IMR-90 (cell line): ENCODE data around the gene BRF1. TPM values are rescaled to one million over a fixed set of nuclear protein-coding genes. Genes with fewer than 3 reads are reported as not detected.

Source experiments
- ATAC-seq: fragments of 200-7000 bp; cut with Tn5 transposase; 2 replicates; pipeline ENCODE4 v1.9.1; 2020; ENCODE audit warnings: low read depth, mild to moderate bottlenecking, moderate library complexity
- BruUV-seq: library from RNA; stranded (reverse); fragments of 400-500 nt; replicated peaks from 2 replicates; lab custom pipeline; 2021; lab: Mats Ljungman, UMichigan
- CTCF ChIA-PET: fragments of 300-600 bp; formaldehyde crosslinking; extraction: SDS; loops from one replicate; lab custom pipeline; 2021; ENCODE audit warnings: antibody characterized with exemption; lab: Yijun Ruan, JAX
- POLR2A ChIA-PET: fragments of 300-600 bp; sonication (Branson Sonifier 250); formaldehyde crosslinking; loops from one replicate; lab custom pipeline; 2022; ENCODE audit warnings: antibody characterized with exemption; ENCODE audit not compliant: unreplicated experiment; lab: Charles Lee
- DNase-seq: peaks from one replicate; pipeline ENCODE4 v3.0.0; 2013
- H2AFZ ChIP-seq: replicated peaks from 2 replicates; pipeline ENCODE3; 2013; ENCODE audit warnings: low read length, mild to moderate bottlenecking; ENCODE audit not compliant: poor library complexity
- H2AK5ac ChIP-seq: 2 replicates; pipeline ENCODE4 v1.6.1; 2013; ENCODE audit warnings: low read depth, low read length, inconsistent platforms
- H2AK9ac ChIP-seq: replicated peaks from 2 replicates; pipeline ENCODE3; 2013; ENCODE audit warnings: mild to moderate bottlenecking, low read depth, low read length, moderate library complexity; ENCODE audit not compliant: poor library complexity
- H2BK120ac ChIP-seq: 2 replicates; pipeline ENCODE4 v1.6.1; 2013; ENCODE audit warnings: low read depth, low read length, inconsistent platforms
- H2BK15ac ChIP-seq: 3 replicates; pipeline ENCODE4 v1.6.1; 2013; ENCODE audit warnings: low read depth, low read length, inconsistent platforms
- H2BK20ac ChIP-seq: 2 replicates; pipeline ENCODE4 v1.6.1; 2013; ENCODE audit warnings: low read depth, mild to moderate bottlenecking, inconsistent platforms, low read length, moderate library complexity
- H2BK5ac ChIP-seq: 2 replicates; pipeline ENCODE4 v1.6.1; 2013; ENCODE audit warnings: mild to moderate bottlenecking, low read depth, low read length, inconsistent platforms; ENCODE audit not compliant: poor library complexity, severe bottlenecking
- H3K14ac ChIP-seq: replicated peaks from 2 replicates; pipeline ENCODE4 v1.6.1; 2013; ENCODE audit warnings: low read depth, low read length, inconsistent platforms
- H3K18ac ChIP-seq: 2 replicates; pipeline ENCODE4 v1.6.1; 2013; ENCODE audit warnings: low read depth, low read length, control low read depth
- H3K23ac ChIP-seq: 2 replicates; pipeline ENCODE4 v1.6.1; 2013; ENCODE audit warnings: low read depth, low read length, inconsistent platforms
- H3K27ac ChIP-seq: 2 replicates; pipeline ENCODE4 v1.5.1; 2013; ENCODE audit warnings: mild to moderate bottlenecking, control low read depth, low read length; ENCODE audit not compliant: insufficient read depth
- H3K27me3 ChIP-seq: 2 replicates; pipeline ENCODE4 v1.6.1; 2013; ENCODE audit warnings: low read length; ENCODE audit not compliant: control insufficient read depth, insufficient read depth
- H3K36me3 ChIP-seq: 2 replicates; pipeline ENCODE4 v1.6.1; 2013; ENCODE audit warnings: low read length, mixed read lengths; ENCODE audit not compliant: control insufficient read depth, insufficient read depth
- H3K4ac ChIP-seq: 2 replicates; pipeline ENCODE4 v1.6.1; 2013; ENCODE audit warnings: low read depth, low read length, inconsistent platforms
- H3K4me1 ChIP-seq: 2 replicates; pipeline ENCODE4 v1.6.1; 2013; ENCODE audit warnings: low read length, mixed read lengths; ENCODE audit not compliant: control insufficient read depth, insufficient read depth
- H3K4me2 ChIP-seq: 2 replicates; pipeline ENCODE4 v1.6.1; 2013; ENCODE audit warnings: low read depth, mild to moderate bottlenecking, control low read depth, low read length, moderate library complexity
- H3K4me3 ChIP-seq: 2 replicates; pipeline ENCODE4 v1.5.1; 2013; ENCODE audit warnings: low read depth, mild to moderate bottlenecking, control low read depth, low read length, moderate library complexity; ENCODE audit not compliant: insufficient read depth
- H3K56ac ChIP-seq: 2 replicates; pipeline ENCODE4 v1.6.1; 2013; ENCODE audit warnings: low read length, inconsistent platforms; ENCODE audit not compliant: insufficient read depth; ENCODE audit errors: extremely low read depth
- H3K79me1 ChIP-seq, 2 experiments: 2 replicates each; pipeline ENCODE4 v1.6.1; 2013; ENCODE audit warnings: low read length in 2 of 2, inconsistent platforms in 1 of 2, low read depth in 1 of 2
- H3K9ac ChIP-seq: 2 replicates; pipeline ENCODE4 v1.6.1; 2013; ENCODE audit warnings: low read depth, low read length, control low read depth
- H3K9me1 ChIP-seq: 2 replicates; pipeline ENCODE4 v1.6.1; 2013; ENCODE audit warnings: low read length, inconsistent platforms; ENCODE audit not compliant: insufficient read depth
- H3K9me3 ChIP-seq: 2 replicates; pipeline ENCODE4 v1.6.1; 2013; ENCODE audit warnings: low read length; ENCODE audit not compliant: control insufficient read depth, insufficient read depth
- H4K20me1 ChIP-seq: 2 replicates; pipeline ENCODE4 v1.6.1; 2013; ENCODE audit warnings: low read length, inconsistent platforms; ENCODE audit not compliant: insufficient read depth
- H4K5ac ChIP-seq: 2 replicates; pipeline ENCODE4 v1.6.1; 2013; ENCODE audit warnings: mild to moderate bottlenecking, low read depth, low read length, control low read depth
- H4K8ac ChIP-seq, 2 experiments: 2 replicates each; pipeline ENCODE4 v1.6.1; 2013; ENCODE audit warnings: low read depth in 2 of 2, low read length in 2 of 2, control low read depth in 1 of 2, inconsistent platforms in 1 of 2
- H4K91ac ChIP-seq: 2 replicates; pipeline ENCODE4 v1.6.1; 2013; ENCODE audit warnings: low read depth, low read length, inconsistent platforms; ENCODE audit not compliant: insufficient read depth
- BHLHE40 ChIP-seq: fragments of 150-350 bp; IDR thresholded peaks from 2 replicates; pipeline ENCODE4 v1.6.1; 2016; ENCODE audit warnings: mild to moderate bottlenecking, low read depth, low read length
- CEBPB ChIP-seq: IDR thresholded peaks from 2 replicates; pipeline ENCODE4 v1.6.1; 2012; ENCODE audit warnings: low read depth, low read length, improper control_type of control experiment
- CHD1 ChIP-seq: IDR thresholded peaks from 2 replicates; pipeline ENCODE4 v1.6.1; 2012; ENCODE audit warnings: low read depth, low read length, improper control_type of control experiment
- MAFK ChIP-seq: IDR thresholded peaks from 2 replicates; pipeline ENCODE4 v1.6.1; 2012; ENCODE audit warnings: low read depth, low read length, improper control_type of control experiment
- MAZ ChIP-seq: IDR thresholded peaks from 2 replicates; pipeline ENCODE4 v1.6.1; 2012; ENCODE audit warnings: low read depth, mild to moderate bottlenecking, low read length, improper control_type of control experiment, moderate library complexity, borderline replicate concordance
- NFE2L2 ChIP-seq: fragments of 150-350 bp; IDR thresholded peaks from 2 replicates; pipeline ENCODE4 v1.6.1; 2016; ENCODE audit warnings: low read depth, mild to moderate bottlenecking, low read length
- POLR2A ChIP-seq: IDR thresholded peaks from 2 replicates; pipeline ENCODE4 v1.6.1; 2012; ENCODE audit warnings: mild to moderate bottlenecking, low read depth, low read length
- RCOR1 ChIP-seq: IDR thresholded peaks from 2 replicates; pipeline ENCODE4 v1.6.1; 2012; ENCODE audit warnings: mild to moderate bottlenecking, low read length, improper control_type of control experiment; ENCODE audit not compliant: insufficient replicate concordance
- RFX5 ChIP-seq: IDR thresholded peaks from 2 replicates; pipeline ENCODE4 v1.8.0; 2012; ENCODE audit warnings: low read depth, mild to moderate bottlenecking, low read length, moderate library complexity
- SMC3 ChIP-seq: fragments of 150-350 bp; IDR thresholded peaks from 2 replicates; pipeline ENCODE4 v1.6.1; 2016; ENCODE audit warnings: low read depth, mild to moderate bottlenecking, antibody characterized with exemption, low read length, moderate library complexity
- USF2 ChIP-seq: fragments of 150-350 bp; IDR thresholded peaks from 2 replicates; pipeline ENCODE4 v1.6.1; 2017; ENCODE audit warnings: mild to moderate bottlenecking, antibody characterized with exemption, low read length, low read depth
- WGBS, 2 experiments: methylation state at CpG; one replicate each; pipeline versions ENCODE4 v1.1.5 to v1.1.7; 2013; ENCODE audit warnings: missing lambda C conversion rate in 2 of 2; ENCODE audit not compliant: insufficient read length in 1 of 2; ENCODE audit errors: extremely low coverage in 2 of 2; 5-methylcytosine and 5-hydroxymethylcytosine counted together
- dilution Hi-C: fragments of 300-500 bp; cut with HindIII; formaldehyde crosslinking; loops from one replicate; pipeline ENCODE4 v1.14.3; 2018; ENCODE audit warnings: low sequenced_read_pairs; ENCODE audit not compliant: unreplicated experiment
- in situ Hi-C: fragments of 300-500 bp; cut with MboI; formaldehyde crosslinking; loops from 3 replicates; pipeline ENCODE4 v1.14.3; 2019; ENCODE audit warnings: low sequenced_read_pairs, inconsistent platforms, mixed read lengths
- intact Hi-C: fragments of 100-400 bp; cut with micrococcal nuclease; formaldehyde crosslinking; loops from 2 replicates; pipeline ENCODE4 v1.10.0; 2022
- polyA plus RNA-seq, 3 experiments: library from polyadenylated mRNA; depleted of rRNA; stranded (reverse); fragments of >200 nt; gene quantifications; 2 replicates each; pipeline ENCODE4 v1.2.3, GENCODE V29; 2012; ENCODE audit warnings: low replicate concordance in 1 of 3
- total RNA-seq: library from RNA; depleted of rRNA; stranded (reverse); fragments of >200 nt; gene quantifications from 2 replicates; pipeline ENCODE4 v1.2.3, GENCODE V29; 2012
- TF ChIP-seq, protein P1 (sequence below): fragments of 150-350 bp; IDR thresholded peaks from 2 replicates; pipeline ENCODE4 v1.6.1; 2016; ENCODE audit warnings: low read depth, mild to moderate bottlenecking, low read length, moderate library complexity, borderline replicate concordance

The BRF1 gene
- total and polyA plus RNA-seq, 2 of the 4 experiments (the other 2 are of a cell fraction) = 12.4 to 16.7 TPM

GRCh38 chr14:105169776-105170655 is 130.8 kb downstream of the BRF1 start (continued):
- no peak for TF ChIP-seq USF2
- TF ChIP-seq POLR2A = no peak

DNA sequence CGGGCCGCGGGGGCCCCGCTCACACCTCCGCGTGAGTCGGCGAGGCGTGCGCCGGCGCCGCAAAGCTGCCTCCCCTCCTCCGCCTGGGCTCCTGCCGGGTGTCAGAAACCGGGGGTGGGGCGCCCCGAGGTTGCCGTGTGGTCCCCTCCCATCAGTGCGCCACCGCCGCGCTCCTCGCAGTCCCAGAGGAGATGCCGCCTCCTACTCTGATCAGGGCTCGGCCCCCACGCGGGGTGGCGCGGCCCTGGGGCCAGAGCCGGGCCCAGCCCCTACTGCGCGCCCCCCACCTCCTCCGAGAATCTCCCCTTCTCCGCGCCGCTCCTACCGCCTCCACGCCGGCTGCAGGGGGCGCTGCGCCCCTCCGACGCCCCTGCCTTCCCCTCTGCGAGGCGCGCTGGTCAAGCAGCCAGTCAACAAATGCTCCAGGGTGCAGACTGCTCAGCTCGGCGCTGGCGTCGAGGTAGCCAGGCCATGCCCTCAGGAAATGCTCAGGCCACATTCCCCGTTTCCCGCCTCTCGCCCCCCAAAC is 131.8 kb downstream of the BRF1 start:
- no peak overlapping the region for H2BK120ac ChIP-seq
- DNase-seq (no peak), ATAC-seq (peak; percentile 9; the same call in 1 of the 2 replicates)
- H2AK5ac ChIP-seq = no peak overlapping the region
- H2AFZ ChIP-seq = peak overlapping the region; percentile 21
- H4K5ac ChIP-seq = no peak overlapping the region
- no peaks in the 10 kb centered on the region; the same call in 1 of the 2 replicates for H4K20me1 ChIP-seq
- no peak overlapping the region for H3K14ac ChIP-seq
- no TSS peak for BruUV-seq
- peaks cover 52% of the 10 kb centered on the region for H3K27me3 ChIP-seq
- no peak overlapping the region for H3K23ac ChIP-seq
- dilution Hi-C loops (no loop called here), in situ Hi-C loops (no loop called here), intact Hi-C loops (no loop called here)
- 5% methylated on average over 43 of the region's 54 CpGs; no CpG with 5 or more reads in 1 of the 2 experiments for WGBS, 2 experiments
- no peak overlapping the region for H4K91ac ChIP-seq
- H3K4me3 ChIP-seq = no peak overlapping the region
- H3K79me1 ChIP-seq = no peaks in the 10 kb centered on the region
- H3K4ac ChIP-seq = no peak overlapping the region
- no peak overlapping the region for H2BK5ac ChIP-seq
- POLR2A ChIA-PET = no interaction called here
- no peak overlapping the region for H2AK9ac ChIP-seq
- no peak overlapping the region for H3K18ac ChIP-seq
- no peak overlapping the region for H2BK20ac ChIP-seq
- H3K9me3 ChIP-seq = no peaks in the 10 kb centered on the region
- CTCF ChIA-PET = interaction anchor here (1.1 kb wide), 1 partner anchor 80 kb away, joined by 3 read pairs; no protein-coding TSS in a partner anchor
- H2BK15ac ChIP-seq = no peak overlapping the region
- H3K36me3 ChIP-seq = no peaks in the 10 kb centered on the region
- H3K4me2 ChIP-seq = no peak overlapping the region
- H3K4me1 ChIP-seq = peaks cover 3% of the 10 kb centered on the region; the same call in 1 of the 2 replicates
- no peak overlapping the region for H4K8ac ChIP-seq
- H3K56ac ChIP-seq = no peak overlapping the region
- no peaks in the 10 kb centered on the region for H3K9me1 ChIP-seq
- H3K27ac ChIP-seq = no peak overlapping the region
- no peak overlapping the region for H3K9ac ChIP-seq
- TF ChIP-seq MAZ = no peak
- TF ChIP-seq CEBPB = no peak
- TF ChIP-seq RFX5 = no peak
- TF ChIP-seq NFE2L2 = no peak
- 0 out of 2 replicates have a peak, but pooled peaks have one; percentile 10 for TF ChIP-seq SMC3
- no peak for TF ChIP-seq RCOR1
- TF ChIP-seq BHLHE40 = no peak
- no peak for TF ChIP-seq MAFK
- no peak for TF ChIP-seq POLR2A
- TF ChIP-seq, protein P1, sequence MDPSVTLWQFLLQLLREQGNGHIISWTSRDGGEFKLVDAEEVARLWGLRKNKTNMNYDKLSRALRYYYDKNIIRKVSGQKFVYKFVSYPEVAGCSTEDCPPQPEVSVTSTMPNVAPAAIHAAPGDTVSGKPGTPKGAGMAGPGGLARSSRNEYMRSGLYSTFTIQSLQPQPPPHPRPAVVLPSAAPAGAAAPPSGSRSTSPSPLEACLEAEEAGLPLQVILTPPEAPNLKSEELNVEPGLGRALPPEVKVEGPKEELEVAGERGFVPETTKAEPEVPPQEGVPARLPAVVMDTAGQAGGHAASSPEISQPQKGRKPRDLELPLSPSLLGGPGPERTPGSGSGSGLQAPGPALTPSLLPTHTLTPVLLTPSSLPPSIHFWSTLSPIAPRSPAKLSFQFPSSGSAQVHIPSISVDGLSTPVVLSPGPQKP = no peak
- TF ChIP-seq CHD1 = no peak
- TF ChIP-seq USF2 = no peak
